DMS 273 (cell line): ENCODE data around the gene ATXN1L.
"Not testable (repeated sequence)": the region's sequence is repeated elsewhere in the genome, so short reads cannot be mapped to it uniquely, and the experiment has no call there.

ENCODE experiments used
- DNase-seq: peaks from one replicate; lab custom pipeline; 2025; ENCODE audit not compliant: unreplicated experiment; lab: John Stamatoyannopoulos, UW

Gene ATXN1L

GRCh38 chr16:71889147-71889546 lies 43.4 kb downstream of the ATXN1L start:
- no peak for DNase-seq

GRCh38 chr16:71893888-71894228 lies 48.1 kb downstream of the ATXN1L start:
- DNase-seq = no peak

- DNase-seq = peak; percentile 74
These were observed 48.6 kb downstream of the ATXN1L start for GRCh38 chr16:71894229-71894920.

- DNase-seq = peak; percentile 99
These were observed 49.3 kb downstream of the ATXN1L start, which contains the start of gene IST1 for GRCh38 chr16:71894921-71895678. Gene IST1, plus strand, starts transcription at chr16:71895531. Its CDS starts 20,110 bp downstream, at chr16:71915641.

GRCh38 chr16:71895679-71896365 lies 50.0 kb downstream of the ATXN1L start:
- DNase-seq = peak; percentile 71

GRCh38 chr16:71896764-71897368 lies 51.1 kb downstream of the ATXN1L start:
- no peak for DNase-seq

GRCh38 chr16:71899171-71899570 lies 53.4 kb downstream of the ATXN1L start:
- no peak for DNase-seq

- DNase-seq = no peak
These were observed 57.0 kb downstream of the ATXN1L start for GRCh38 chr16:71902656-71903365.

- DNase-seq = no peak
These were observed 57.8 kb downstream of the ATXN1L start for GRCh38 chr16:71903608-71904007.

GRCh38 chr16:71904239-71904638 lies 58.5 kb downstream of the ATXN1L start:
- DNase-seq = no peak

- DNase-seq = not testable (repeated sequence)
These were observed 60.0 kb downstream of the ATXN1L start for GRCh38 chr16:71905765-71906164.
